HFF-Myc (cell line): Measurements from ENCODE around the gene CASP10.
A peak's percentile ranks its signal among the peaks of the same experiment; 100 is the strongest.
"Not testable (repeated sequence)": the region's sequence is repeated elsewhere in the genome, so short reads cannot be mapped to it uniquely, and the experiment has no call there.

Experiments used
- DNase-seq: peaks from one replicate; pipeline ENCODE4 v3.0.0-alpha.2; 2011; ENCODE audit warnings: low read depth; ENCODE audit errors: extremely low read depth
- H3K4me3 ChIP-seq: replicated peaks from 2 replicates; pipeline ENCODE4 v1.5.1; 2011; ENCODE audit warnings: low read depth, mild to moderate bottlenecking, control low read depth, low read length
- CTCF ChIP-seq: IDR thresholded peaks from 2 replicates; pipeline ENCODE4 v1.5.1; 2012; ENCODE audit warnings: mild to moderate bottlenecking, low read depth, low read length, control low read depth; ENCODE audit errors: missing control alignments

The CASP10 gene

GRCh38 chr2:201233812-201234662, 51.1 kb downstream of the CASP10 start:
- H3K4me3 ChIP-seq: no peak overlapping the region
- TF ChIP-seq CTCF: no peak
- DNase-seq: no peak

- H3K4me3 ChIP-seq: no peak overlapping the region
- DNase-seq: no peak
Observed at GRCh38 chr2:201234663-201235135, 51.8 kb downstream of the CASP10 start.

GRCh38 chr2:201235860-201236811, 53.2 kb downstream of the CASP10 start:
- no peak for DNase-seq
- peak; percentile 50 for TF ChIP-seq CTCF
- no peak overlapping the region for H3K4me3 ChIP-seq

More at GRCh38 chr2:201234663-201235135, 51.8 kb downstream of the CASP10 start:
- no peak for TF ChIP-seq CTCF

- no peak for TF ChIP-seq CTCF
- no peak overlapping the region for H3K4me3 ChIP-seq
- no peak for DNase-seq
Observed at GRCh38 chr2:201237486-201238123, 54.7 kb downstream of the CASP10 start.

- DNase-seq, H3K4me3 ChIP-seq: not testable (repeated sequence)
Observed at GRCh38 chr2:201239167-201239935, 56.4 kb downstream of the CASP10 start.

- H3K4me3 ChIP-seq: no peak overlapping the region
Observed at GRCh38 chr2:201242571-201243277, 59.8 kb downstream of the CASP10 start.

More at GRCh38 chr2:201242571-201243277, 59.8 kb downstream of the CASP10 start:
- DNase-seq: no peak
- TF ChIP-seq CTCF: no peak
